GM12801 (cell line): Measurements from ENCODE around the gene LHX1.

Experiments used
- CTCF ChIP-seq: IDR thresholded peaks from one replicate; pipeline ENCODE4 v1.5.1; 2011; ENCODE audit warnings: control low read depth; ENCODE audit not compliant: insufficient read length; ENCODE audit errors: extremely low read depth

The LHX1 gene

GRCh38 chr17:36936455-36937000, 747 bp upstream of the LHX1 start:
- TF ChIP-seq CTCF: no peak

GRCh38 chr17:36937959-36938565, 787 bp downstream of the LHX1 start:
- no peak for TF ChIP-seq CTCF

GRCh38 chr17:36938566-36939051, 1.3 kb downstream of the LHX1 start:
- TF ChIP-seq CTCF: no peak

GRCh38 chr17:36939052-36939801, 2.0 kb downstream of the LHX1 start:
- TF ChIP-seq CTCF: no peak

GRCh38 chr17:36939802-36940312, 2.6 kb downstream of the LHX1 start:
- TF ChIP-seq CTCF: no peak

- TF ChIP-seq CTCF: no peak
Observed at GRCh38 chr17:36940313-36941264, 3.3 kb downstream of the LHX1 start.
